ENCODE data around the gene PTEN.

The PTEN gene

GRCh38 chr10:87861566-87861952 lies 1.9 kb upstream of the PTEN start:
- TF ChIP-seq CTCF (IDR thresholded peaks at IDR 0.05; ENCODE audit: low read depth, low read length), result no peak

GRCh38 chr10:87861953-87862678 lies 1.3 kb upstream of the PTEN start:
- no peak for TF ChIP-seq CTCF (IDR thresholded peaks at IDR 0.05; ENCODE audit: low read depth, low read length)
- H3K4me3 ChIP-seq (ENCODE audit: low read depth, low read length), result peak overlapping the region; percentile 93

More at GRCh38 chr10:87861566-87861952, 1.9 kb upstream of the PTEN start:
- H3K4me3 ChIP-seq (ENCODE audit: low read depth, low read length), result peak overlapping the region; percentile 93

- H3K4me3 ChIP-seq (ENCODE audit: low read depth, low read length), result peak overlapping the region; percentile 93
- TF ChIP-seq CTCF (IDR thresholded peaks at IDR 0.05; ENCODE audit: low read depth, low read length), result no peak
Observed at GRCh38 chr10:87862679-87863052, 759 bp upstream of the PTEN start.

DNA sequence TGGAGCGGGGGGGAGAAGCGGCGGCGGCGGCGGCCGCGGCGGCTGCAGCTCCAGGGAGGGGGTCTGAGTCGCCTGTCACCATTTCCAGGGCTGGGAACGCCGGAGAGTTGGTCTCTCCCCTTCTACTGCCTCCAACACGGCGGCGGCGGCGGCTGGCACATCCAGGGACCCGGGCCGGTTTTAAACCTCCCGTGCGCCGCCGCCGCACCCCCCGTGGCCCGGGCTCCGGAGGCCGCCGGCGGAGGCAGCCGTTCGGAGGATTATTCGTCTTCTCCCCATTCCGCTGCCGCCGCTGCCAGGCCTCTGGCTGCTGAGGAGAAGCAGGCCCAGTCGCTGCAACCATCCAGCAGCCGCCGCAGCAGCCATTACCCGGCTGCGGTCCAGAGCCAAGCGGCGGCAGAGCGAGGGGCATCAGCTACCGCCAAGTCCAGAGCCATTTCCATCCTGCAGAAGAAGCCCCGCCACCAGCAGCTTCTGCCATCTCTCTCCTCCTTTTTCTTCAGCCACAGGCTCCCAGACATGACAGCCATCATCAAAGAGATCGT lies 598 bp downstream of the PTEN start:
- H3K4me3 ChIP-seq (ENCODE audit: low read depth, low read length), result peak overlapping the region; percentile 93

- TF ChIP-seq CTCF (IDR thresholded peaks at IDR 0.05; ENCODE audit: low read depth, low read length), result no peak
- H3K4me3 ChIP-seq (ENCODE audit: low read depth, low read length), result peak overlapping the region; percentile 93
Observed at GRCh38 chr10:87864496-87865059, 1.2 kb downstream of the PTEN start.

GRCh38 chr10:87865241-87865881 lies 1.9 kb downstream of the PTEN start:
- no peak for TF ChIP-seq CTCF (IDR thresholded peaks at IDR 0.05; ENCODE audit: low read depth, low read length)
- peak overlapping the region; percentile 93 for H3K4me3 ChIP-seq (ENCODE audit: low read depth, low read length)

DNA sequence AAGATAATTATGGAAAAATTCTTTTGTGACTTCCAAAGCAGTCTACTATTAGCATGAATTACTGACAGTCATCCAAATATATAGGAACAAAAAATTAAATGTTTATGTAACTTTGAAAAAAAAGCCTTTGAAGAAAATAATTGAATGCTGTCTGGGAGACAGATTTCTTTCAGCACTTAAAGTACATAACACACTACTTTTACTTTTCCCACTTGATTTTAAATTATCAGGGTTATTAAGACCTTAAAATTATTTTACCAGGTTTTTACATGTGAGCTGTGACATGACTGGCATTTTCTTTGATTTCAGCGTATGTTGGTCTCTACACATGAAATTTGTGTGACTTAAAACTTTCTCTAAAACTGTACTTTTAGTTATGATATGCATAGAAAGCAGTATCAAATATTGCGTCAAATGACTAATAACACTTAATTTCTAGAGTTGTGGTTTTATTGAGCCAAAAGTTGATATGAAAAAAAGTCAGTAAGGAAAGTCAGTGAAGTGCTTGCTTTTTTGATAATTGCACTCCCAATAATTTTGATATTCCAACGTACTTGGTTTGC lies 3.1 kb downstream of the PTEN start:
- peak overlapping the region; percentile 93 for H3K4me3 ChIP-seq (ENCODE audit: low read depth, low read length)
- TF ChIP-seq CTCF (IDR thresholded peaks at IDR 0.05; ENCODE audit: low read depth, low read length), result no peak
